ENCODE measurements around the gene RNF34.

DNA sequence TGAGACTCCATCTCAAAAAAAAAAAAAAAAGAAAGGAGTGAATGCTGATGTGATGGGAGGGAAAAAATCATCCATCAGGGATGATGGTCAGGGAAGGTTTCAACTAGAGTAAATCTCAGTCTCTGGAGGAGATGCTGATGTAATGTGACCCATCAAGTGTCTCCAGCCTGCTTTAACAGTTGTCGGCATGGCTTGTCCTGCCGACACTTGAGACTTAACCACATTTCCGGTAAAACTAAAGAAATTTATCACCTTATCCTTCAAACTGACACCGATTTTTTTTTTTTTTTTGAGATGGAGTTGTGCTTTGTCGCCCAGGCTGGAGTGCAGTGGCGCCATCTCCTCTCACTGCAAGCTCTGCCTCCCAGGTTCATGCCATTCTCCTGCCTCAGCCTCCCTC, 26.2 kb upstream of the RNF34 start:
- TF ChIP-seq GATA2 (IDR thresholded peaks at IDR 0.05; ENCODE audit: low read depth, low read length) (no peak), GATA3 (IDR thresholded peaks at IDR 0.05; ENCODE audit: low read depth, low read length) (no peak)
